Gastroesophageal sphincter (tissue), 4 donors: ENCODE measurements around the gene ZNF664. TPM values are rescaled to one million over a fixed set of nuclear protein-coding genes. Genes with fewer than 3 reads are reported as not detected.
"Not testable (repeated sequence)": the region's sequence is repeated elsewhere in the genome, so short reads cannot be mapped to it uniquely, and the experiment has no call there.

Experiments
- ATAC-seq: fragments of 150-250 bp; one replicate; pipeline ENCODE4 v1.9.1; 2016; ENCODE audit warnings: mild to moderate bottlenecking, moderate library complexity
- H3K27ac ChIP-seq, 4 donors: fragments of 200-600 bp; sonication (generic) in 3 of 4; 1 replicate in 3 of 4; 2 replicates in 1 of 4; pipeline ENCODE4 v1.5.1; 2016 to 2019
- H3K27me3 ChIP-seq: fragments of 200-600 bp; sonication (generic); one replicate; pipeline ENCODE4 v1.5.1; 2019
- H3K36me3 ChIP-seq, 2 donors: fragments of 200-600 bp; sonication (generic); one replicate each; pipeline ENCODE4 v1.5.1; 2019; ENCODE audit warnings: control low read depth in 1 of 2
- H3K4me1 ChIP-seq, 3 donors: fragments of 200-600 bp; sonication (generic); 1 replicate in 2 of 3; 2 replicates in 1 of 3; pipeline ENCODE4 v1.5.1; 2016 to 2019; ENCODE audit warnings: control low read depth in 2 of 3
- H3K4me3 ChIP-seq, 2 donors: fragments of 200-600 bp; sonication (generic); one replicate each; pipeline ENCODE4 v1.5.1; 2019; ENCODE audit warnings: mild to moderate bottlenecking in 1 of 2, moderate library complexity in 1 of 2
- H3K9me3 ChIP-seq, 3 donors: fragments of 200-600 bp; sonication (generic); one replicate each; pipeline ENCODE4 v1.5.1; 2017 to 2019; ENCODE audit warnings: control low read depth in 2 of 3
- EP300 ChIP-seq: sonication (generic); formaldehyde crosslinking; IDR thresholded peaks from one replicate; pipeline ENCODE4 v1.6.1; 2017; ENCODE audit warnings: antibody characterized with exemption, mild to moderate bottlenecking
- POLR2A ChIP-seq, 2 donors: fragments of 450-650 bp; IDR thresholded peaks; one replicate each; pipeline ENCODE4 v1.6.1; 2017; ENCODE audit warnings: antibody characterized with exemption in 2 of 2, mild to moderate bottlenecking in 2 of 2, moderate library complexity in 1 of 2
- POLR2AphosphoS5 ChIP-seq: sonication (generic); formaldehyde crosslinking; IDR thresholded peaks from one replicate; pipeline ENCODE4 v1.6.1; 2017; ENCODE audit warnings: antibody characterized with exemption
- WGBS, 2 donors: methylation state at CpG; one replicate each; pipeline ENCODE4 v1.1.5; 2018; ENCODE audit warnings: low coverage in 1 of 2; 5-methylcytosine and 5-hydroxymethylcytosine counted together
- total RNA-seq, 4 donors: library from RNA; depleted of rRNA; stranded (reverse); fragments of >200 nt; gene quantifications; one replicate each; pipeline ENCODE4 v1.1.0, GENCODE V29; 2016
- TF ChIP-seq, protein P1 (sequence below), 4 experiments: fragments of 200-600 bp in 2 of 4; fragments of 450-650 bp in 2 of 4; sonication (generic) in 1 of 4; IDR thresholded peaks; one replicate each; pipeline ENCODE4 v1.5.1; 2017 to 2019; ENCODE audit warnings: antibody characterized with exemption in 4 of 4, mild to moderate bottlenecking in 2 of 4, moderate library complexity in 2 of 4

Gene ZNF664
- total RNA-seq, 4 donors from 2014 or later, result 58.7 to 95.5 (median 78.2) TPM

DNA sequence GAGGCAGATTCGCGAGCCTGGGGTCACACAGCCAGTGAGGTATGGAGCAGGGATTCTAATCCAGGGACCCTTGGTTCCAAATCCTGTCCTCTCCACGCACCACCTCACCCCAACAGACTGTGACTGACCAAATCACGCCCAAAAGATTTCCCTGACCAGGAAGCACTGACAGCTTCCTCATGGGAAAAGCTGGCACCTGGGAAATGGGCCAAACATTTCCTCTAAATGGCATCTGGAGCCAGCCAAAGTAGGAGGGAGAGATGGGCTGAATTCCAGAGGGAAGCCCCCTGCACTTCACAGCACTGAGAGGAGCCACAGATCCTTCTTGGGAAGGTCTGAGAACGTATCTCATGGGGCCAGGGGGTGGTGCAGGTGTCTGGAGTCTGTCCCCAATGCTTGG lies 29.2 kb upstream of the ZNF664 start:
- no peaks in the 10 kb centered on the region for H3K9me3 ChIP-seq
- H3K27me3 ChIP-seq, result no peaks in the 10 kb centered on the region
- 63% methylated on average over 1 of the region's 5 CpGs; no CpG with 5 or more reads in 1 of the 2 donors for WGBS, 2 donors
- no peak for ATAC-seq
- peaks cover 0 to 71% of the 10 kb centered on the region in 2 donors for H3K36me3 ChIP-seq
- H3K27ac ChIP-seq, result no peak overlapping the region
- peaks cover 0 to 18% (median 0%) of the 10 kb centered on the region in 3 donors for H3K4me1 ChIP-seq
- no peak overlapping the region for H3K4me3 ChIP-seq
- TF ChIP-seq POLR2A (IDR thresholded peaks at IDR 0.05) (no peak), POLR2AphosphoS5 (no peak), EP300 (no peak)
- TF ChIP-seq, protein P1, sequence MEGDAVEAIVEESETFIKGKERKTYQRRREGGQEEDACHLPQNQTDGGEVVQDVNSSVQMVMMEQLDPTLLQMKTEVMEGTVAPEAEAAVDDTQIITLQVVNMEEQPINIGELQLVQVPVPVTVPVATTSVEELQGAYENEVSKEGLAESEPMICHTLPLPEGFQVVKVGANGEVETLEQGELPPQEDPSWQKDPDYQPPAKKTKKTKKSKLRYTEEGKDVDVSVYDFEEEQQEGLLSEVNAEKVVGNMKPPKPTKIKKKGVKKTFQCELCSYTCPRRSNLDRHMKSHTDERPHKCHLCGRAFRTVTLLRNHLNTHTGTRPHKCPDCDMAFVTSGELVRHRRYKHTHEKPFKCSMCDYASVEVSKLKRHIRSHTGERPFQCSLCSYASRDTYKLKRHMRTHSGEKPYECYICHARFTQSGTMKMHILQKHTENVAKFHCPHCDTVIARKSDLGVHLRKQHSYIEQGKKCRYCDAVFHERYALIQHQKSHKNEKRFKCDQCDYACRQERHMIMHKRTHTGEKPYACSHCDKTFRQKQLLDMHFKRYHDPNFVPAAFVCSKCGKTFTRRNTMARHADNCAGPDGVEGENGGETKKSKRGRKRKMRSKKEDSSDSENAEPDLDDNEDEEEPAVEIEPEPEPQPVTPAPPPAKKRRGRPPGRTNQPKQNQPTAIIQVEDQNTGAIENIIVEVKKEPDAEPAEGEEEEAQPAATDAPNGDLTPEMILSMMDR (IDR thresholded peaks at IDR 0.05), result no peak

DNA sequence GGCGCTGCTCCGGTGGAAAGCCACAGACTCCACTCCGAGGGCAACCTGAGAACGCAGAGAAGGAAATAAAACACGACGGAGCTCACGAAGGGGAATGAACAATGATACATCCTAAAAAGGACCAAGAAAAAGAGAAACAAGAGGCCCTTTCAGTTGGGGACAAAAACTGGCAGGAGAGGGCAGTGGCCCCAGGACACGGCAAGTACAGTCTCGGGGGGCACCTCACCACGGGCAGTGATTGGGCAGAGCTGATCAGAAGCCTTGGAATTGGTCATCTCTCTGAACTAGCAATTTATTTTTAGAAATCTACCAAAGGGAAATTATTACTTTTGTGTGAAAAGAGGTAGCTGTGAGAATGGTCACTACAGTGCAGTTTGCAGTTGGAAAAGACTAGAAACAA lies 28.3 kb upstream of the ZNF664 start:
- H3K36me3 ChIP-seq, result peaks cover 0 to 63% of the 10 kb centered on the region in 2 donors
- H3K4me1 ChIP-seq, result peaks cover 0 to 18% (median 0%) of the 10 kb centered on the region in 3 donors
- ATAC-seq, result no peak
- no peaks in the 10 kb centered on the region for H3K9me3 ChIP-seq
- no peak for TF ChIP-seq EP300
- H3K27me3 ChIP-seq, result no peaks in the 10 kb centered on the region
- no peak overlapping the region for H3K4me3 ChIP-seq
- WGBS, 2 donors, result 84 to 90% methylated on average over 4 to 10 of the region's 10 CpGs
- no peak overlapping the region for H3K27ac ChIP-seq

DNA sequence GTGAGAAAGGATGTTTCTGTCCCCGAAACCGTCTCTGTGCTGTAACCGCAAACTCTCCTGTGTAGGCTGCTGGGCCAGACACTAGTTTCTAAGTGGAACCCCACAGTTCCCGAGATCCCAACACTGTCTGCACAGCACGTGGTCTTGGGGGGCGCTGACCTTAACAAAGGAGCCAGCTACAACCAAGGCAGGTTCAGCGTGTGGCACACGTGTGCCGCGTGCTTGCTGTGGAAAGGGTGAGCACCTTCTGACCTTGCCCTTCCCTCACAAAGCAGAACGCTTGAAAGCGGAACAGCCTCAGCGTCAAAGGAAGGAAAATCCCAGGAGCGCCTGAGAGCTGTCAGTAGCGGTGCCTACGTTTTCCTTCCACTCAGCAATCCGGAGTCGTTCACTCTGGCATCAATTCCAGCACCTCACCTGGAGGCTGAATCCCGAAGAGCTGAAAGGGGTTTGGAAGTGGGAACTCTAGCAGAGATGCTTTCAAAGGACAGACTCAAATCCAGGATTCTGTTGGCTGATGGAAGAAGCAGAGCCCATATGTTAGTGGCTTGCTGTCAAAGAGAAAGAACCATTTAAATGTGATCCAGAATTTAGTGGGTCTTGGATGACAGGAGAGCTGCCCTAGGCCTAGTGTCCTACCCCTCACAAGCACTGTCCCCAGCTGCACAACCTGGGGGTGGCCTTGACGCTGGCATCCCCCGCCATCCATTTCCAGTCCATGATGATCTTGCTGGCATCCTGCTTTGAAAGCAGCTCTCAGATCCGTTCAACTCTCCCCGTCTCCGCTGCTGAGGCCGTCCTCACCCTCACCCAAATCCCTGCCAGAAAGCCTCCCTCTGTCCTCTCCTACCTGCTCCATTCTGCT lies 27.5 kb upstream of the ZNF664 start:
- TF ChIP-seq, protein P1 (IDR thresholded peaks at IDR 0.05), result no peak
- TF ChIP-seq POLR2A (IDR thresholded peaks at IDR 0.05), result no peak
- TF ChIP-seq POLR2AphosphoS5, result no peak
- TF ChIP-seq EP300, result no peak
- H3K36me3 ChIP-seq, result peaks cover 0 to 57% of the 10 kb centered on the region in 2 donors
- H3K27me3 ChIP-seq, result no peaks in the 10 kb centered on the region
- WGBS, 2 donors, result 75 to 79% methylated on average over 6 to 10 of the region's 25 CpGs
- H3K27ac ChIP-seq, result no peak overlapping the region
- no peaks in the 10 kb centered on the region for H3K9me3 ChIP-seq
- no peak overlapping the region for H3K4me3 ChIP-seq
- ATAC-seq, result no peak
- H3K4me1 ChIP-seq, result peaks cover 0 to 26% (median 0%) of the 10 kb centered on the region in 3 donors

DNA sequence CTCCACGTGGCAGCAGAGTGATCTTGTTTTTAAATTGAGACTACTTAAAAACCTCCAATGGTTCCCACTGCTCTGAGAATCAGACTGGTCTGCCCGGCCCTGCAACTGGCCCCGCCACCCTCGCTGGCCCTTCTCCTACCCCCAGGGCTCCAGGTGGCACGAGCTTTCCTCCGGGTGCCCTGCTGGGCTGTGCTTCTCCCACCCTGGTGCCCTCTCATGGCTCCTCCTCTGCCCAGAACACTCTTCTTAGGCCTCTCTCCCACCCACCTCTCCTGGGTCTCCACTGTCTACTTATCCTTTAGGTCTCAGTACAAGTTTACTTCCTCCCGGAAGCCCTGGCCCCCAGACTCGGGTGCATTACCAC lies 26.9 kb upstream of the ZNF664 start:
- TF ChIP-seq POLR2A (IDR thresholded peaks at IDR 0.05) (no peak), POLR2AphosphoS5 (no peak), EP300 (no peak)
- TF ChIP-seq, protein P1 (IDR thresholded peaks at IDR 0.05), result no peak
- no peak for ATAC-seq
- no peak overlapping the region for H3K27ac ChIP-seq
- no peaks in the 10 kb centered on the region for H3K27me3 ChIP-seq
- H3K36me3 ChIP-seq, result peaks cover 0 to 51% of the 10 kb centered on the region in 2 donors
- peaks cover 0 to 32% (median 0%) of the 10 kb centered on the region in 3 donors for H3K4me1 ChIP-seq
- WGBS, 2 donors, result 78 to 90% methylated on average over 8 of the region's 8 CpGs
- no peaks in the 10 kb centered on the region for H3K9me3 ChIP-seq
- no peak overlapping the region for H3K4me3 ChIP-seq

DNA sequence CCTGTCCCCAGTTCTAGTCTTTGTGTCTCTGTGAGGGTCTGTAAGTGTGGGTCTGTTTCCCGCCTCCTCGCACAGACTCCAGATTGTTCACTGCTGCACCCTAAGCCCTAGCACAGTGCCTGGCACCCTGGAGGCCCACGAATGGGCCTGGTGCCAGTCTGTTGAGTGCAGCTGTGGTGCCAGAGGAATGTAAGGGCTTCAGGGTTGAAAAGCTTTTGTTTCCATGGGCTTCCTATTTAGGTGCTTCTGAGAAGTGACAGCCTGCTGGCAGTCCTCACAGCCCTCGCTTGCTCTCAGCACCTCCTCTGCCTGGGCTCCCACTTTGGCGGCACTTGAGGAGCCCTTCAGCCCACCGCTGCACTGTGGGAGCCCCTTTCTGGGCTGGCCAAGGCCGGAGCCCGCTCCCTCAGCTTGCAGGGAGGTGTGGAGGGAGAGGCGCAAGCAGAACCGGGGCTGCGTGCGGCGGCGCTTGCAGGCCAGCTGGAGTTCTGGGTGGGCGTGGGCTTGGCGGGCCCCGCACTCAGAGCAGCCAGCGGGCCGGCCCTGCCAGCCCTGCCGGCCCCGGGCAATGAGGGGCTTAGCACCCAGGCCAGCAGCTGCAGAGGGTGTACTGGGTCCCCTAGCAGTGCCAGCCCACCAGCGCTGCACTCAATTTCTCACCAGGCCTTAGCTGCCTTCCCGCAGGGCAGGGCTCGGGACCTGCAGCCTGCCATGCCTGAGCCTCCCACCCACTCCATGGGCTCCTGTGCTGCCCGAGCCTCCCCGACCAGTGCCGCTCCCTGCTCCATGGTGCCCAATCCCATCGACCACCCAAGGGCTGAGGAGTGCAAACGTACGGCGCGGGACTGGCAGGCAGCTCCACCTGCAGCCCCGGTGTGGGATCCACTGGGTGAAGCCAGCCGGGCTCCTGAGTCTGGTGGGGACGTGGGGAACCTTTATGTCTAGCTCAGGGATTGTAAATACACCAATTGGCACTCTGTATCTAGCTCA lies 26.2 kb upstream of the ZNF664 start:
- Histone ChIP-seq H3K4me1 (peaks cover 0 to 38% (median 0%) of the 10 kb centered on the region in 3 donors), H3K36me3 (peaks cover 0 to 44% of the 10 kb centered on the region in 2 donors)
- not testable (repeated sequence) for H3K9me3 ChIP-seq, H3K27ac ChIP-seq, H3K4me3 ChIP-seq, H3K27me3 ChIP-seq, ATAC-seq
- WGBS, 2 donors, result 97 to 100% methylated on average over 3 to 7 of the region's 35 CpGs

DNA sequence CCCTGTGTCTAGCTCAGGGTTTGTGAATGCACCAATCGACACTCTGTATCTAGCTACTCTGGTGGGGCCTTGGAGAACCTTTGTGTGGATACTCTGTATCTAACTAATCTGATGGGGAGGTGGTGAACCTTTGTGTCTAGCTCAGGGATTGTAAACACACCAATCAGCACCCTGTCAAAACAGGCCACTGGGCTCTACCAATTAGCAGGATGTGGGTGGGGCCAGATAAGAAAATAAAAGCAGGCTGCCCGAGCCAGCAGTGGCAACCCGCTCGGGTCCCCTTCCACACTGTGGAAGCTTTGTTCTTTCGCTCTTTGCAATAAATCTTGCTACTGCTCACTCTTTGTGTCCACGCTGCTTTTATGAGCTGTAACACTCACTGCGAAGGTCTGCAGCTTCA lies 25.5 kb upstream of the ZNF664 start:
- Histone ChIP-seq H3K36me3 (peaks cover 0 to 37% of the 10 kb centered on the region in 2 donors), H3K4me1 (peaks cover 0 to 45% (median 0%) of the 10 kb centered on the region in 3 donors)
- not testable (repeated sequence) for H3K27me3 ChIP-seq, H3K9me3 ChIP-seq, ATAC-seq, H3K4me3 ChIP-seq, H3K27ac ChIP-seq
- 89 to 92% methylated on average over 2 to 5 of the region's 7 CpGs for WGBS, 2 donors
